HG02623 (cell line): ENCODE results near the gene CENPT.

ENCODE experiments used
- ATAC-seq: cut with Tn5 transposase; IDR thresholded peaks from one replicate; pipeline ENCODE4 v1.9.1; 2021; ENCODE audit warnings: moderate library complexity; ENCODE audit not compliant: unreplicated experiment

CENPT gene

DNA sequence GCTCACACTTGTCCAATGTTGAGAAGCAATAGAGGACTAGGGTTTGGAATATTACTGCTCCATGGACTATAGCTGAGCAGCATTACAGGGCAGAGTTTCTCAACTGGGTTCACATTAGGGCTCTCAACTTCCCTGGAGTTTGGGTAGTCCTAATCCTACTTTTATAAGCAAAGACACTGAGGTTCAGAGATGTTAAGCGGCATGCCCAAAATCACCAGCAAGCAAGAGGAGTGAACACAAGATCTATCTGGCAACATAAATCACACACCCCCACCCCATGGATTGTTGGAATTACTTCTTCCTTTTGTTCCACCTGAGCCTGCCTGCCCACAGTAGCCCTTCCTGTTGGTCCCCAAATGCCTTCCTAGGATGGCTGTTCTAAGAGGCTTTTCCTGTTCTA is 35.6 kb downstream of the CENPT start:
- no peak for ATAC-seq

DNA sequence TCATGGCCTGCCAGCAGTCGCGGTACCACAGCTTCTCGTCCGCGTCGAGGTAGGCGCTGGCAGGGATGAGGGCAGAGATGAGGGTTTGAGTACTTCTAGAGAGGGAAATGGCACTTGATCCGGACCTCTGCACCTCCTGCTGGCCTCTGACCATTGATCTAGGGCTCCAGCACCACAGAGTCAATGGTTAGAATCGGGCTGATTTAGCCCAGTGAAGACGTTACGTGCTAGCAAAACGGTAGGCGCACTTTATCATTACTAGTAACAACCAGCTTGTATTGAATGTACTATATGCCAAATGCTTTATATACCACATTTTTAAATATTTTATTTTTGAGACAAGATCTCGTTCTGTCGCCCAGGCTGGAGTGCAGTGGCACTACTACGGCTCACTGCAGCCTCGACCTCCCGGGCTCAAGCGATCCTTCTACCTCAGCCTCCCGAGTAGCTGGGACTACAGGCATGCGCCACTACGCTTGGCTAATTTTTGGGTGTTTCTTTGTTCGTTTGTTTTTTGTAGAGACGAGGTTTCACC is 40.3 kb downstream of the CENPT start:
- ATAC-seq = no peak

- peak; percentile 87 for ATAC-seq
Observed at GRCh38 chr16:67806428-67807147, 40.9 kb downstream of the CENPT start, which contains the start of the genes RANBP10 and TSNAXIP1. TSS of gene RANBP10 (minus strand) at chr16:67806560. CDS start at chr16:67806536, 24 bp downstream. TSS of gene TSNAXIP1 (plus strand) at chr16:67806889. CDS start at chr16:67807150, 261 bp downstream.

DNA sequence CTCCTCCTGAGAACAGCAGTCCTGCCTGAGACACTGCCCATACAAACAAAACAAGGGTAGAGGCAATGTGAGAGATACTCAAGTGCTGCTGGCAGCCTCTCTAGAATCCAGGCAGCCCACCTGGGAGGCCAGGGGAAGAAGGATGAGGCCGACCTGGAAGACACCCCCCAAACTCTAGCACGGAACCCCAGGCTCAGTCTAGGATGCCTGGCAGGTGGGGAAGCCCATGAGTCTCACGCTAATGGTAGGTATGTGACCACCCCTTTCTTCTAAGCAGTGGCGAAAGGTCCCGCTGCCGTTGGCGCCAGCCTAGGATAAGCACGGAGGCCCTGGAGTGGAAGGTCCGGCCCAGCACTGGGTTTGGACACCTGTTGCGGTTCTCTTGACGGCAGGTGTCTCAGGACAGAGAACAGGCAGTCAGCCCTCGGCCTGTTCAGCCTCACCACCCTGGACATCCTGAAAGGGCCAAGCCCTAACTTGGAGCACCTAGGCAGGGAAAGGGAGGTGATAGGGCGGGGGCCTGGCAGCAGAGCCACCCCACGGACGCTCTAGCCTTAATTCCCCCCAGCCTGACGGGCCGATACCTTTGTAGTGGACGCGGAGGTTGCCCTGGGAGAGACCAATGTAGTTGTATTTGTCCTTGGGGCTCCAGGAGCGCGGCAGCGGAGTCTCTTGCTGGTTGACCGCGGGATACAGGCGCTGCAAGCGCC is 41.6 kb downstream of the CENPT start:
- ATAC-seq = no peak

- ATAC-seq = no peak
Observed at GRCh38 chr16:67804853-67805542, 42.5 kb downstream of the CENPT start.

- ATAC-seq = no peak
Observed at GRCh38 chr16:67803894-67804293, 43.6 kb downstream of the CENPT start.

- no peak for ATAC-seq
Observed at GRCh38 chr16:67801883-67802282, 45.6 kb downstream of the CENPT start.

DNA sequence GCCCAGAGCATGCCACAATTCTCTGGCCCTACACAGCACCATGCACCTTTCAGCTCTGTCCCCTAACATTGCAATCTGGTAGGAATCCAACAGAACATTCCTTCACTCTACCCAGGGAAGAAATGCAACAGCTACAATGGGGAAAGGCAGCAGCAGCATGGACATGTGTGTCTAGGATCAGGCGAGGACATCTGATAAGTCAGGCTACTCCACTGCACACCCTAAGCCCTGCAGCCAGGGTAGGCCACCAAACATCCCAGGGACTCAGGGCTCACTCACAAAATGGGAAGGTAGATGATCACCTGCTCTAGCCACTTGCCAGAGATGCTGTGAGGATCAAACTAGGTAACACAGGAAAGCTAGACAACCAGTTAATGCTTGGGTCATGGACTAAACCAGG is 46.3 kb downstream of the CENPT start:
- no peak for ATAC-seq

DNA sequence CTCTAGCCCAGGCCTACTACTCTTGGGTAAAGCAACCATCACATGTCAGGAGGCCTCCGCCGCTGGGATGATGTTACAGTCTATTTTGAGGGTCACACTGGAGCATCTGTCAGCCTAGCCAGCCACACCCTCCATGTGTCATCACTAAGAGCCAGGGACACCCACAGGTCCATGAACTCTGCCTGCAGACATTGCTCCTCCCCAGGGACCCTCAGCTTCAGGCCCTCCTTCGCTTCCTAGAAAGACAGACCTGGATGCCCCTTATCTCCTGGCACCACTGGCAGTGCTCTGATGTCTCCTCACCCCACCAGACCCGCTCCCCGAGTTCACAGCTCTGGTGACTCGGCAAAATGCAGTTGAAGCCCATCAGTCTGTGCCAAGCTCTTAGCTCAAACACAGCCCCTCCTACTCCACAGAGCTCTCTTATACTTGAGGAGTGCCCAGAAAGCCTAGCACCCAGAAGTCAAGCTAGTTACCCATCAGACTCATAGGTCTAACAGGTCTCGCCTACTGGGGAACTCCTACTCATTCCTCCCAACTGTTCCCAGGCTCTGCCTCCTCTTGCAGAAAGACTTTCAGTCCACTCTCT is 47.1 kb downstream of the CENPT start:
- ATAC-seq = no peak

DNA sequence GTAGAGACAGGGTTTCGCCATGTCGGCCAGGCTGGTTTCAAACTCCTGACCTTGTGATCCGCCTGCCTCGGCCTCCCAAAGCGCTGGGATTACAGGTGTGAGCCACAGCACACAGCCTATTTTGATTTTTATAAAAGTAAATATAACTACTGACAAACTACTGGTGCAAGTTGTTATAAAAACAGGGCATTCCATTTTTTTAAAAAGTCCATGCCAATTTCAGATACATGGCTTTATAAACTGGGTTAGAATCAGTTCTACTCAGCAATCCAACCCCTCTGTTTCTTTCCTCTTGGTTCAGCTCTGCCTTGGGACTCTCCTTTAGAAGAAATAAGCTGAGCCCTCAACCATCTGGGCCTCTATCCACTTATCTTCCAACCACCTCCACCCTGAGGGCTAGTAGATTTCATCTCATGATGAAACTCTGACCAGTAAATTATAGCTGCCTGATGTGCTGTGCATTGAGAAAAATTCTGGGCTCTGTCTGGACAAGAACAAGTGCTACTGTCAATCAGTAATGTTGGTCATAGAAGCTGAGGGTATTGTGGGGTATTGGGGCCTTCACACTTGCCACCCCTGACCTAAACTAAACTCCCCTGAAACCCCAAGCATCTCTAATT is 51.3 kb downstream of the CENPT start:
- ATAC-seq = no peak

DNA sequence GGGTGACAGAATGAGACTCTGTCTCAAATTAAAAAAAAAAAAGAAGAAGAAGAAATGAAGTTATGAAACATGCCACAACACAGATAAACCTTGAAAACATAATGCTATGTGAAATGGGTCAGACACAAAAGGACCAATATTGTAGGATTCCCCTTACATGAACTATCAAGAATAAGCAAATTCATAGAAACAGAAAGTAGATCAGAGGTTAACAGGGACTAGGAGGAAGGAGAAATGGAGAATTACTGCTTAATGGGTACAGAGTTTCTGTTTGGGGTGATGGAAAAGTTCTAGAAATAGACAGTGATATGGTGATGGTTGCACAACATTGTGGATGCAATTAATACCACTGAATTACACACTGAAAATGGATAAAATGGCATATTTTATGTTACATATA is 57.4 kb downstream of the CENPT start:
- no peak for ATAC-seq

- no peak for ATAC-seq
Observed at GRCh38 chr16:67786491-67786890, 61.0 kb downstream of the CENPT start.

DNA sequence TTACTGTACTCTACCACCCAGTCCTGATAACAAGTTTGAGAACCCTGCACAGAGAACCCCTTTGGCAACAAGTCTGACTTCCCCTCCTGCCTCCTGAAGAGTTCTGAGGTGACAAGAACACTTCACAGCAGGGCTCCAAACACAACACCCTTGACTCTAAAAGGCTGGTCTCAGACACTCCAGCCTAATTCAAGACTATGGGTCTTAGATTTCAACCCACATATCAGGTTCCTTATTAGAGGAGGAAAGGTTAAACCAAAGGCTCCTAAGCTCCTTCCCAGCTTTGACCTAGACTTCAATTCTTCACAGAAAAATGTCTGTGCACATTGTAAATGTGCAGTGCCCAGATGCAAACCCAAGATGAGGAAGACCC is 64.2 kb downstream of the CENPT start:
- no peak for ATAC-seq

- no peak for ATAC-seq
Observed at GRCh38 chr16:67782567-67783352, 64.7 kb downstream of the CENPT start.

DNA sequence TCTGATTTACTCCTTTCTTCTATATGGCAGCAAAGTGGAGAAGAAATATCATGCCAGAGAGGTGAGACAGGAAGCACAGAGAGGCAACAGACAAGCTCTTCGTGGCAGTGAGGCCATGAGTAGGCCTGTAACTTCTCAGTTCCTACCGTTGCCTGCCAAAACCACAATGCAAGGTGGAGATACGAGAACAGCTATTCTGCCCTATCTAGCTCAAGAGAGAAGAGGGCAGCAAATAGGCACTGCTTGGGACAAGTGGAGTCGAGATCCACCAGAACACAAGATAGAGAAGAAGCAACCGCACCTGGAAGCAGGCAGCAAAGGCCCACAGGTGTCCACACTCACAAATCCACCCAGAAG is 66.0 kb downstream of the CENPT start:
- no peak for ATAC-seq

DNA sequence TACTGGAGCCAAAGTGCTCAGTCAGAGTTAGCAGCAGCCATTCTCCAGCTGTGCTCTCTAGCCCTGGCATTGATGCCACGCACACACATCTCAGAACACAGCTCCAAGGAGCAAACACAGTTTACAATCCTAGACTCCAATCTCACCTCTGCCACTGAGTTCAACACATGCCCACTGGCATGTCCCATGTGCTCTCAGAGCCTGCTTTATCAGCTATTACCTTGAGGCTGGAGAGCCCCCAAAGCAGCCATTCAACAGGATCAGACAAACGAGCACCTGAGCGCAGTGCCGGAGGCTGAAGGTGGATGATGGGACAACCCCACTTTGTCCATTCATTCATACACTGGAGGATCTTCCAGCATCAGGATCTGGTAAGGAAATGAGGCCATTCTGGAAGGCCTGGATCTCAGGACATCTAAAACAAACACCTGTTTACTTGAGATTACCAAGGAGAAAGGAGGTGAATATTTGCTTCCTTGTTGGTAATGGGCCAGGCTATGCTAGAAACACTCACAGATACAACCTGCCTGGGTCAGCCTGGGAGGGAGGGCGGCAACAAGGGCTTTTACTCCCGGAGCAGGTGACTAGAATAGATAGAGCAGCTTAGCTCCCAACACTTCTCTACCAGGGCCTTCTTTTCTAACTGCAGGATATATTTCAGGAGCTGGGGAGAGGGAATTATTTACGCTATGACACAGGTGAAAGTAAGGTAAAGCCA is 66.5 kb downstream of the CENPT start:
- no peak for ATAC-seq

DNA sequence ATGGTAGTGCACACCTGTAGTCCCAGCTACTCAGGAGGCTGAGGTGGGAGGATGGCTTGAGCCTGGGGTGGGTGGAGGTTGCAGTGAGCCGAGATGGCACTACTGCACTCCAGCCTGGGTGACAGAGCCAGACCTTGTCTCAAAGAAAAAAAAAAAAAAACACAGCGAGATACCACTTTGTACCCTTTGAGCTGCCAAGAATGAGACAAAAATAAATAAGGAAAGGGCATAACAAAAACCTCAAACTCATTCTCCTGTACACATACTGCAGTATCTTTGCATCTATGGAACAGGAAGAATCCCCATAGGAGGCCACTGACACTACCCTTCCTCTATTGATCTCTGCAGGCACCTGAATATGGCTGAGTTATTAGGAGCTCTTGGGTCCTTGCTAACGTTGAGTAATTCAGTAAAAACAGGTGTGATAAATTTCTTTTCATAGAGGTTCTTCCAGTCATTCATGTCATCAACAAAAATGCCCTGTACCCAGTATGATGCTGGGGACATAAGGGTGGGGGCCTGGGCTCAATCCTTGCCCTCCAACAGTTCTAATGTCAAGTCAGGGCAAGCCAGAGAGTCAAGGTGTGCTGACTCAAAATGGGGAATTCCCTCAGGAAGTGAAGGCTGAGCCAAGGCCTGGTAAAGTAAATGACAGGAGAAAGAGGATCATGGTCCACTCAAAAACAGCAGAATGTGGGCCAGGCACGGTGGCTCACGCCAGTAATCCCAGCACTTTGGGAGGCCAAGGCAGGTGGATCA is 68.1 kb downstream of the CENPT start:
- no peak for ATAC-seq
